NT2/D1 (cell line): ENCODE measurements around the gene DNAJB13.
A peak's percentile ranks its signal among the peaks of the same experiment; 100 is the strongest.
"Not testable (repeated sequence)": the region's sequence is repeated elsewhere in the genome, so short reads cannot be mapped to it uniquely, and the experiment has no call there.

Experiments
- DNase-seq: peaks from one replicate; pipeline ENCODE4 v3.0.0-alpha.2; 2011; ENCODE audit warnings: low read depth, low spot score
- H3K27me3 ChIP-seq: 2 replicates; pipeline ENCODE4 v1.6.0; 2011; ENCODE audit warnings: mild to moderate bottlenecking; ENCODE audit not compliant: insufficient read length, insufficient read depth
- H3K36me3 ChIP-seq: 2 replicates; pipeline ENCODE4 v1.6.1; 2011; ENCODE audit warnings: mild to moderate bottlenecking, low read length, mixed read lengths; ENCODE audit not compliant: insufficient read depth, insufficient read length
- H3K4me1 ChIP-seq: 2 replicates; pipeline ENCODE4 v1.5.1; 2011; ENCODE audit not compliant: insufficient read depth, insufficient read length
- H3K4me3 ChIP-seq: 2 replicates; pipeline ENCODE4 v1.5.1; 2011; ENCODE audit warnings: low read depth; ENCODE audit not compliant: insufficient read length
- H3K9ac ChIP-seq: 2 replicates; pipeline ENCODE4 v1.6.0; 2011; ENCODE audit warnings: low read depth; ENCODE audit not compliant: insufficient read length
- H3K9me3 ChIP-seq: 2 replicates; pipeline ENCODE4 v1.5.1; 2011; ENCODE audit warnings: mild to moderate bottlenecking, low read length; ENCODE audit not compliant: insufficient read depth
- SUZ12 ChIP-seq: IDR thresholded peaks from 2 replicates; pipeline ENCODE4 v1.6.1; 2011; ENCODE audit not compliant: insufficient read length, insufficient read depth; ENCODE audit errors: extremely low read depth
- YY1 ChIP-seq: IDR thresholded peaks from 2 replicates; pipeline ENCODE4 v1.6.1; 2011; ENCODE audit not compliant: insufficient read length, insufficient read depth
- ZNF274 ChIP-seq: IDR thresholded peaks from 2 replicates; pipeline ENCODE4 v1.6.1; 2011; ENCODE audit warnings: mild to moderate bottlenecking, low read depth, low read length

DNAJB13 gene

GRCh38 chr11:73980001-73980961 is 29.5 kb downstream of the DNAJB13 start:
- Histone ChIP-seq H3K9ac (no peak overlapping the region), H3K27me3 (no peaks in the 10 kb centered on the region), H3K4me3 (no peak overlapping the region), H3K4me1 (peaks cover 14% of the 10 kb centered on the region), H3K9me3 (no peaks in the 10 kb centered on the region), H3K36me3 (peaks cover 61% of the 10 kb centered on the region)
- no peak for DNase-seq
- TF ChIP-seq YY1, result no peak
- no peak for TF ChIP-seq ZNF274
- no peak for TF ChIP-seq SUZ12

- H3K4me1 ChIP-seq, result peaks cover 14% of the 10 kb centered on the region
Measured at GRCh38 chr11:73981051-73981805, 30.4 kb downstream of the DNAJB13 start.

GRCh38 chr11:73982595-73982989 is 31.8 kb downstream of the DNAJB13 start, which contains the start of gene UCP2:
Gene UCP2 (minus strand): TSS chr11:73982843. CDS start chr11:73978378, 4,465 bp downstream.
- TF ChIP-seq SUZ12 (no peak), YY1 (no peak), ZNF274 (no peak)
- peak within 1 kb of the TSS; percentile 82 for H3K4me3 ChIP-seq
- DNase-seq, result peak; percentile 36
- H3K9ac ChIP-seq, result peak within 1 kb of the TSS; percentile 92
- no peaks in the 10 kb centered on the region for H3K27me3 ChIP-seq
- no peaks in the 10 kb centered on the region for H3K9me3 ChIP-seq
- peaks cover 14% of the 10 kb centered on the region for H3K4me1 ChIP-seq
- peaks cover 39% of the 10 kb centered on the region for H3K36me3 ChIP-seq

More at GRCh38 chr11:73981051-73981805, 30.4 kb downstream of the DNAJB13 start:
- Histone ChIP-seq H3K4me3 (peak overlapping the region; percentile 65), H3K36me3 (peaks cover 52% of the 10 kb centered on the region), H3K9me3 (no peaks in the 10 kb centered on the region), H3K27me3 (no peaks in the 10 kb centered on the region), H3K9ac (peak overlapping the region; percentile 85)
- DNase-seq, result no peak
- TF ChIP-seq YY1 (no peak), SUZ12 (no peak), ZNF274 (no peak)

GRCh38 chr11:73982990-73983740 is 32.3 kb downstream of the DNAJB13 start:
- no peak for TF ChIP-seq YY1
- no peak for TF ChIP-seq ZNF274
- TF ChIP-seq SUZ12, result no peak

GRCh38 chr11:73983741-73984538 is 33.1 kb downstream of the DNAJB13 start:
- peak overlapping the region; percentile 82 for H3K4me3 ChIP-seq
- no peak for DNase-seq
- H3K9ac ChIP-seq, result peak overlapping the region; percentile 74
- peaks cover 25% of the 10 kb centered on the region for H3K36me3 ChIP-seq
- peaks cover 14% of the 10 kb centered on the region for H3K4me1 ChIP-seq
- TF ChIP-seq ZNF274 (no peak), YY1 (no peak), SUZ12 (no peak)
- H3K27me3 ChIP-seq, result no peaks in the 10 kb centered on the region
- H3K9me3 ChIP-seq, result no peaks in the 10 kb centered on the region

More at GRCh38 chr11:73982990-73983740, 32.3 kb downstream of the DNAJB13 start:
- Histone ChIP-seq H3K4me3 (peak overlapping the region; percentile 82), H3K9me3 (no peaks in the 10 kb centered on the region), H3K4me1 (peaks cover 14% of the 10 kb centered on the region), H3K36me3 (peaks cover 33% of the 10 kb centered on the region), H3K27me3 (no peaks in the 10 kb centered on the region), H3K9ac (peak overlapping the region; percentile 92)
- DNase-seq, result peak; percentile 80

GRCh38 chr11:73985661-73986060 is 34.8 kb downstream of the DNAJB13 start:
- H3K9me3 ChIP-seq, DNase-seq, H3K4me1 ChIP-seq, H3K27me3 ChIP-seq, H3K9ac ChIP-seq, H3K4me3 ChIP-seq, H3K36me3 ChIP-seq: not testable (repeated sequence)
